ENCODE results near the gene SPRYD3.
A peak's percentile ranks its signal among the peaks of the same experiment; 100 is the strongest.
"Not testable (repeated sequence)": the region's sequence is repeated elsewhere in the genome, so short reads cannot be mapped to it uniquely, and the experiment has no call there.

Gene SPRYD3, protein sequence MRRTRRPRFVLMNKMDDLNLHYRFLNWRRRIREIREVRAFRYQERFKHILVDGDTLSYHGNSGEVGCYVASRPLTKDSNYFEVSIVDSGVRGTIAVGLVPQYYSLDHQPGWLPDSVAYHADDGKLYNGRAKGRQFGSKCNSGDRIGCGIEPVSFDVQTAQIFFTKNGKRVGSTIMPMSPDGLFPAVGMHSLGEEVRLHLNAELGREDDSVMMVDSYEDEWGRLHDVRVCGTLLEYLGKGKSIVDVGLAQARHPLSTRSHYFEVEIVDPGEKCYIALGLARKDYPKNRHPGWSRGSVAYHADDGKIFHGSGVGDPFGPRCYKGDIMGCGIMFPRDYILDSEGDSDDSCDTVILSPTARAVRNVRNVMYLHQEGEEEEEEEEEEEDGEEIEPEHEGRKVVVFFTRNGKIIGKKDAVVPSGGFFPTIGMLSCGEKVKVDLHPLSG

DNA sequence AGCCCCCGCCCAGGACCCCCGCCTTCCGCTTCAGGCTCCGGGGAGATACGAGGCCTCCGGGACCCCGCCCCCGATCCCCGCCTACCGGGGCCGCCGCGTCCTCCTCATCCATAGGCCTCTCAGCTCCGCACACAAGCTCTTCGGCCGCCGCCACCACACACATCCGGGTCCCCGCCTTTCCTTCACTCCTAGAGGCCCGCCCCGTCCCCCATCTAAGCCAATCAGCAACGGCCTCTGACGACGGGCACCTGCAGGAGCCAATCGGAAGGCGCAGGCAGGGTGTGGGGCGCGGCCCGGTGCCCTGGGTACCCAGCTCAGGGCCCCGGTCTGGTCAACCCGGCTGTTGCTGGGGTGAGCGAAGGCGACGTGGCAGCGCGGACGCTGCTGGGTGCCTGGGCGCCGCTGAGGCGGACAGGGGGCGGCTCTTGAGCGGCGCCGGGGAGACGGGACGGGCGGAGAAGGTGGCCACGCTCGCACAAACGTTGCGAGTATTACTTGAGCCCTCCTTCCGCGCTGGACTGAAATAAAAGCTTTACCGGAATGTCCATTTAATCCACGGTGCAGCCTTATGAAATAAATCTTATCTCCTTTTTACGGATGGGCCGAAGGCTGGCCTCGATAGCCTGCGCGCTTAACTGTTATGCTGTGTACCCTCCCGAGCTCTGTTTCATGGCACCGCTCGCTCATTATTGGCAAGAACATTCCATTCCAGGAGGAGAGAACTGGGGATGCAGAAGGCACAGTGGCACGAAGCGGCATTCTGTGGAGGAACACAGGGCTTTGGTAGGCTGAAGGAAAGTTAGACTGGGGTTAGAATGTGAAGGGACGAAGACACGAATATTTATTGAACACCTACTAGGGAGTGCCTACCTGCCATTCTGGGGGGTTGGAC is at the start of gene SPRYD3:
SPRYD3 (minus strand) TSS at position 165 of the 892 bp plus-strand sequence; CDS start at position 108, 57 bp downstream.
- DNase-seq (ENCODE audit: low spot score), result peak; percentile 98

DNA sequence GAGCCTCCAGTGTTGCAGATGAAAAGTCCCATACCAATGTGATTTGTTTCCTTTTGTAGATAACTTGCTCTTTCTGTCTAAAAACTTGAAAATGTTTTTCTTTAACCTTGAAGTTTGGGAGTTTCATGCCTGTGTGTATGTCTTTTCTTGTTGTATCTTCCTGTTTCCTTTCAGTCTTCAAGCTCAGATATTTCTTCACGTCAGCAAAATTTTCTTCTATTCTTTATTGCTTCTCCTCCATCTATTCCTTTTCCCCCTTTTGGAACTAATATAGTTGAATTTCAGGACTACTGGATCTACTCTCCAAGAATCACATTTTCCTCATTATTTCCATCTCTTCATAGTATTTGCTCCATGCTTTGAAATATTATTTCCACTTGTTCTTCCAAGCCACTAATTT is 48.0 kb upstream of the SPRYD3 start:
- no peak for DNase-seq (ENCODE audit: low spot score)

DNA sequence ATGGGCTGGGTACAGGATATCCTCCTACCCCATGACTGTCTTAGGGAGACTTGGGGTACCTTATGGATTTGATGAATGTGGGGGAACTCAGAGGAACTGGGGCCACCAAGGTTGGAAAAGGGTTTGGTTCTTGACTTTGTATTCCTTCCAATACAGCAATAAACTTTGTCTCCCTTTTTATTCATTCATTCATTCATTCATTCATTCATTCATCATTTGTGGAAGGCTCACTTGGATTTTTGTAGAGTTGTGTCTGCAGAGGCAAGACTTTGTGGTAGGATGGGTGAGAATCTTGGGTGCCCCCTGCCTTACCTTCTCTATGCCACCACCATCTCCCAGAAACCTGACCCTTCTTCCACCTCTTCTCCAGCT is 45.1 kb upstream of the SPRYD3 start:
- DNase-seq (ENCODE audit: low spot score), result no peak

DNA sequence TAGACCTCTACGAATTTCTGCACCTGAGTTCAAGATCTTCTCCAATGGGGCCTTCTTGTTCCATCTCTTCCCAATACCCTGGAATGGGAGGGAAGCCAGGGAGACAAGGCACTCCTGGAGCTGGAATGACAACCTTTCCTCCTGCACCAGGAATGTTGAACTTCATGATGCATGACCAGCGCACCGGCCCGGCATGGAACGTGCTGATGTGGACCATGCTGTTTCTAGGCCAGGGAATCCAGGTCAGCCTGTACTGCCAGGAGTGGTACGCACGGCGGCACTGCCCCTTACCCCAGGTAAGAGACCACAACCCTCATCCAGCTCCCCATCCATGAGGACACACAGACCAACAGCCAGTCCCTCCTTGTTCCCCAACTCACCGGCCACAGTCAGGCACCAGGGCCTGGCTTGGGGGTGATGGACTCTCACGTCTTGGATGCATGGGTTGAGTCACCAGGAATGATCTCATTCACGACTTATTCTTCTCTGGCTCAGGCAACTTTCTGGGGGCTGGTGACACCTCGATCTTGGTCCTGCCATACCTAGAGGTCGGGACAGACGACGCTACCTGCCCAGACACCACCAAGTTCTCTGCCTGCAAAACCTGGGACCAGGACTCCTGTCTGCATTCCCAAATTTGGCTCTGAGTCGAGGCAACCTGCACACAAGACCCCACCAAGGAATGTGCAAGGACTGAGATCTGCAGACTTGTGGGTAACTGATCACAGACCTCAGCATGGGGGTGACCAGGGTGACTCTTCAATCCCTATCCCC is 44.6 kb upstream of the SPRYD3 start:
- no peak for DNase-seq (ENCODE audit: low spot score)

- DNase-seq (ENCODE audit: low spot score), result no peak
These were observed 43.8 kb upstream of the SPRYD3 start for GRCh38 chr12:53122961-53123468.

- no peak for DNase-seq (ENCODE audit: low spot score)
These were observed 41.7 kb upstream of the SPRYD3 start for GRCh38 chr12:53120685-53121525.

DNA sequence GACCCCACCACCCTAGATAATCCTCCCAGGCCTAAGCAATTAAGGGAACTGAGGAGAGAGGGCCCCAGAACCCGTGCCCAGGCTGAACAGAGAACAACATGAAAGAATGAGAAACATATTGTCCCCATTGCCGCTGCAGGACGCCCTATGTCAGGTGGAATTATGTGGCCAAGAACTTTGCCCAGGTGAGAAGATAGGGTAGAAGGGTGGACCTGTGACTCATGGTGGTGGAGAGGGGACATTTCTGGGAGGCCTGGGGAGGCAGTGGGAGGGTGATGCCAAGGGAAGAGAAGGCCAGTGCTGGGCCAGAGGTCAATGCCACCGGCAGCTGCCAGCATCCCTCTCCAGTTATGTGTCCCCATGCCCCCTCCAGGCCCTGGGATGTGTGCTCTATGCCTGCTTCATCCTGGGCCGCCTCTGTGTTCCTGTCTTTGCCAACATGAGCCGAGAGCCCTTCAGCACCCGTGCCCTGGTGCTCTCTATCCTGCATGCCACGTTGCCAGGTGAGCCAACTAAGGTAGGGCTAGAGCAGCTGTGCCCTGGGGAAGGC is 39.6 kb upstream of the SPRYD3 start:
- DNase-seq (ENCODE audit: low spot score), result no peak

DNA sequence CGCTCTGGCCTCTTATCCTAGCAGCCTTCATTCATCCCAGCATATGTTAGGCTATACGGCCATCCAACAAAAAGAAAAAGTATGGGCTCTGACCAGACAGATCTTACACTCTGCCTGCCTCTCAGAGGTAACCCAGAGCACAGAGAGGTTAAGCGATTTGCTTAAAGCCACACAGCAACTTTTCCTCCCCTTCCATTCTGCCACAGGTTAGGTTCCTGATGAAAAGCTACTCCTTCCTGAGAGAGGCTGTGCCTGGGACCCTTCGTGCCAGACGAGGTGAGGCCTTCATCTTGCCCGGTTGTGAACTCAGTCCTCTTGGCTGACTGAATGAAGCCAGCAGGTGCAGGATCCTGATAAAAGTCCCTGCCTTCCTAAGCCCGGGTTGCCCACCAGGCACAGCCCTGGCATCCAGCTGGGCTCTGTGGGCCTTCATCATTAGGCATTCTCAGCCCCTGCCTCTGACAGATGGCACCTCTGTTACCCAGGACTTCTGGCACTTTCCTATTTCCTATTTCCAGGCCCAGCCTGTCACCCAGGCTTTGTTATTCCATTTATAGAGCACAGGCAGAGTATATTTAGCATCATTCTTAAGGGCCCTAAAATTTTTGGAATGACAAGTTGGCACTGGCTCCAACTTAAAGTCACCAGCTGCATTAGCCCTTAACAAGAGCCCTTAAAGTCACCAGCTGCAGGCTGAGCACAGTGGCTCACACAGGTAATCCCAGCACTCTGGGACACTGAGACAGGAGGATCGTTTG is 36.9 kb upstream of the SPRYD3 start:
- DNase-seq (ENCODE audit: low spot score), result no peak

DNA sequence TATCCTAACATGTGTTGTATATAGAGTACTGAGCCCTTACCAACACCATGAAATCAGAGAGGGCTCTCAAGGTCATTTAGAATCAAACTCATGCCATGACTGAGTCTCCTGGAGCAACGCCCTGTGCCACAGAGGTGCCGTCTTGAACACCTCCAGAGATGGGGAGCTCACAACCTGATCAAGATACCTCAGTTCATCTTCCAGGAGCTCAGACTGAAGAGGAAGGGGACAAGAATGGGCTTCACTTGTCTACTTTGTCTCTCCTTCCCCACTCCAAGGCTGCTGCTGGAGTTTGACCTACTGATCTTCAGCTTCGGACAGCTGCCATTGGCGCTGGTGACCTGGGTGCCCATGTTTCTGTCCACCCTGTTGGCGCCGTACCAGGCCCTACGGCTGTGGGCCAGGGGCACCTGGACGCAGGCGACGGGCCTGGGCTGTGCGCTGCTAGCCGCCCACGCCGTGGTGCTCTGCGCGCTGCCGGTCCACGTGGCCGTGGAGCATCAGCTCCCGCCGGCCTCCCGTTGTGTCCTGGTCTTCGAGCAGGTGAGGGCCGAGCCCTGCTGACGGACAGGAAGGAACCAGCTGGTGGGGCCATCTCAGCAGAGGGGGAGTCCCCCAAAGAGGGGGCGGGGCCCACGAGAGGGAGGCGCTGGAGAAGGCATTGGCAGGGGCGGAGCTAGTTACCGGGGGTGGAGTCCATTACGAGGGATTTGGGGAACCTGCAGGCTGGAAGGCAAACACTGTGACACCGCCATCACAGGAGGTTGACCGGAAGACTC is 36.1 kb upstream of the SPRYD3 start:
- no peak for DNase-seq (ENCODE audit: low spot score)

- DNase-seq (ENCODE audit: low spot score), result no peak
These were observed 34.8 kb upstream of the SPRYD3 start for GRCh38 chr12:53113951-53114350.

- no peak for DNase-seq (ENCODE audit: low spot score)
These were observed 34.0 kb upstream of the SPRYD3 start for GRCh38 chr12:53113136-53113705.

GRCh38 chr12:53112431-53112830 is 33.2 kb upstream of the SPRYD3 start:
- not testable (repeated sequence) for DNase-seq (ENCODE audit: low spot score)

- DNase-seq (ENCODE audit: low spot score), result no peak
These were observed 27.9 kb upstream of the SPRYD3 start for GRCh38 chr12:53107122-53107521.

GRCh38 chr12:53105712-53106439 is 26.7 kb upstream of the SPRYD3 start:
- no peak for DNase-seq (ENCODE audit: low spot score)

DNA sequence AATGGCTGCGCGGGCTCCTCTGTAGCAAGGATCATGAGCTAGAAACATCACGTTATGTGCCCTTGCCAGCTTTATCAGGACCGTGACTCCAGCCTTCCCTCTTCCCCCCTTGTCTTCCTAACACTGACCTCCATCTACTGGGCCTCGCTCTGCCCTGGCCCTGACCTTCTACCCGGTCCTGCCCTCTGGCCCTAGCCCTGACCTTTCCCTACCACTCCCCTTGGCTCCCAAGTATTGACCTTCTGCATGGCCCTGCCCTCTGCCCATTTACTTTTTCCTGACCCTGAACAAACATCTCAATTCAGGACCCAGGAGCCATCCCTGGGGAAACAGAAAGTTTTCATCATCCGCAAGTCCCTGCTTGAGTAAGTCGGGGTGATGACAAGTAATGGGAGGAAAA is 26.1 kb upstream of the SPRYD3 start:
- no peak for DNase-seq (ENCODE audit: low spot score)

DNA sequence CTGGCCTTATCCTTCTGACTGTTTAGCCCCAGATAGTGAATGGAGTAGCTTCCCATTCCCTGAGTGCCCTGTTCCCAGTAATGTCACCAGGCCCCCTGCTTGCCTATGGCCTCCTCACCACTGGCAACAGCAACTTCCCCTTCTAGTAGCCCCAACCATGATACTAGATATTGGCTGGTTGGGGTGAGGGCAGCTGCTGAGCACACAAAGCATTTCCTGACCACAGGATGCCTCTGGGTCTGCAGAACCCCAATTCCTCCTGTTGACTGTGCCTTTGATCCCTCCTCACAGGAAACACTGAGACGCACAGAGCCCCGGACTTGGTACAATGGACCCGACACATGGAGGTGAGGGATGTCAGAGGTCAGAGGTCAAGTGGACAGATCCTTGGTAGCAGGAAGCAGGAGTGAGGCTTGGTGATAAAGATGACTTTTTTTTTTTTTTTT is 24.7 kb upstream of the SPRYD3 start:
- no peak for DNase-seq (ENCODE audit: low spot score)

GRCh38 chr12:53102883-53103807 is 24.0 kb upstream of the SPRYD3 start, which contains the start of gene SOAT2:
Gene SOAT2, plus strand, starts transcription at chr12:53103486. Its CDS starts 92 bp downstream, at chr12:53103578.
- no peak for DNase-seq (ENCODE audit: low spot score)

Measured in NAMALWA (cell line).